Esophagus muscularis mucosa (tissue), 4 donors: ENCODE data around the gene CHST9.

Experiments used
- CTCF ChIP-seq, 3 experiments: fragments of 200-600 bp in 2 of 3; fragments of 450-650 bp in 1 of 3; sonication (generic) in 2 of 3; IDR thresholded peaks; one replicate each; pipeline ENCODE4 v1.5.1; 2017 to 2019; ENCODE audit warnings: antibody characterized with exemption in 3 of 3, mild to moderate bottlenecking in 2 of 3, moderate library complexity in 1 of 3
- EP300 ChIP-seq: sonication (generic); formaldehyde crosslinking; IDR thresholded peaks from one replicate; pipeline ENCODE4 v1.6.1; 2017; ENCODE audit warnings: antibody characterized with exemption
- POLR2A ChIP-seq: fragments of 450-650 bp; IDR thresholded peaks from one replicate; pipeline ENCODE4 v1.6.1; 2017; ENCODE audit warnings: antibody characterized with exemption, moderate library complexity, mild to moderate bottlenecking, low read depth
- POLR2AphosphoS5 ChIP-seq, 2 donors: sonication (generic); formaldehyde crosslinking; IDR thresholded peaks; one replicate each; pipeline ENCODE4 v1.6.1; 2017; ENCODE audit warnings: antibody characterized with exemption in 2 of 2

DNA sequence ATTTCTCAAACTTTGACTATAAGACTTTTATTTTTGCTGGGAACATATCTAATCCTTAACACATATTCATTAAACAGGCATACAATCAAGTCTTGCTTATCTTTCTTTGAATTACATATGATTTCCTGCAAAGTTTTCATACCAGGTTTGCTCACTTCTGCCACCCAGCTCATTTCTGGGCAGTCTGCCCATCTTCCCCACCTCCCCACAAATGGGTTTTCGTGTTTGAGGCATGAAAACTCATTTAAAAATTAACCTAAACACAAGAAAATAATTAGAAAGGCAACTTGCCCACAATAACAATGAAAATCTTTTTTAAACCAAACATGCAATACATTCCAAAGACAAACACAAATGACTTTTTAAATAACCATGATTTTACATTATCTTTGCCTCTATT is 3.4 kb downstream of the CHST9 start:
- TF ChIP-seq CTCF (IDR thresholded peaks at IDR 0.05) (no peak), EP300 (no peak), POLR2A (no peak), POLR2AphosphoS5 (IDR thresholded peaks at IDR 0.05) (no peak)
